Measurements from ENCODE around the gene ZNF662.

Gene ZNF662

GRCh38 chr3:42891042-42891441 lies 14.9 kb upstream of the ZNF662 start:
- Histone ChIP-seq H3K27ac (ENCODE audit: low read depth, low read length, severe bottlenecking) (no peak overlapping the region), H3K4me3 (ENCODE audit: extremely low read depth, insufficient read depth, low read length, poor library complexity, severe bottlenecking) (no peak overlapping the region), H3K4me1 (ENCODE audit: control insufficient read depth, insufficient read depth, low read length, poor library complexity, severe bottlenecking) (no peaks in the 10 kb centered on the region), H3K36me3 (ENCODE audit: control insufficient read depth, insufficient read depth, low read length) (no peaks in the 10 kb centered on the region), H3K9me3 (ENCODE audit: control insufficient read depth, low read length) (no peaks in the 10 kb centered on the region)
- WGBS, 2 experiments (ENCODE audit: insufficient coverage in 2 of 2) = 20% methylated on average over 1 of the region's 2 CpGs; no CpG with 5 or more reads in 1 of the 2 experiments

GRCh38 chr3:42892169-42892568 lies 13.8 kb upstream of the ZNF662 start:
- Histone ChIP-seq H3K36me3 (ENCODE audit: control insufficient read depth, insufficient read depth, low read length) (no peaks in the 10 kb centered on the region), H3K27ac (ENCODE audit: low read depth, low read length, severe bottlenecking) (no peak overlapping the region), H3K9me3 (ENCODE audit: control insufficient read depth, low read length) (no peaks in the 10 kb centered on the region), H3K4me1 (ENCODE audit: control insufficient read depth, insufficient read depth, low read length, poor library complexity, severe bottlenecking) (no peaks in the 10 kb centered on the region), H3K4me3 (ENCODE audit: extremely low read depth, insufficient read depth, low read length, poor library complexity, severe bottlenecking) (no peak overlapping the region)
- WGBS, 2 experiments (ENCODE audit: insufficient coverage in 2 of 2) = 89 to 100% methylated on average over 1 of the region's 1 CpG

GRCh38 chr3:42892807-42893206 lies 13.1 kb upstream of the ZNF662 start:
- no CpG with 5 or more reads among the region's 1 CpG for WGBS, 2 experiments (ENCODE audit: insufficient coverage in 2 of 2)
- H3K4me1 ChIP-seq (ENCODE audit: control insufficient read depth, insufficient read depth, low read length, poor library complexity, severe bottlenecking) = no peaks in the 10 kb centered on the region

GRCh38 chr3:42894698-42895579 lies 11.0 kb upstream of the ZNF662 start:
- Histone ChIP-seq H3K4me3 (ENCODE audit: extremely low read depth, insufficient read depth, low read length, poor library complexity, severe bottlenecking) (no peak overlapping the region), H3K9me3 (ENCODE audit: control insufficient read depth, low read length) (no peaks in the 10 kb centered on the region), H3K36me3 (ENCODE audit: control insufficient read depth, insufficient read depth, low read length) (no peaks in the 10 kb centered on the region), H3K27ac (ENCODE audit: low read depth, low read length, severe bottlenecking) (no peak overlapping the region), H3K4me1 (ENCODE audit: control insufficient read depth, insufficient read depth, low read length, poor library complexity, severe bottlenecking) (no peaks in the 10 kb centered on the region)
- 80 to 93% methylated on average over 2 of the region's 3 CpGs for WGBS, 2 experiments (ENCODE audit: insufficient coverage in 2 of 2)

More at GRCh38 chr3:42892807-42893206, 13.1 kb upstream of the ZNF662 start:
- no peaks in the 10 kb centered on the region for H3K36me3 ChIP-seq (ENCODE audit: control insufficient read depth, insufficient read depth, low read length)
- no peaks in the 10 kb centered on the region for H3K9me3 ChIP-seq (ENCODE audit: control insufficient read depth, low read length)
- no peak overlapping the region for H3K4me3 ChIP-seq (ENCODE audit: extremely low read depth, insufficient read depth, low read length, poor library complexity, severe bottlenecking)
- H3K27ac ChIP-seq (ENCODE audit: low read depth, low read length, severe bottlenecking) = no peak overlapping the region

- Histone ChIP-seq H3K4me3 (ENCODE audit: extremely low read depth, insufficient read depth, low read length, poor library complexity, severe bottlenecking) (no peak overlapping the region), H3K4me1 (ENCODE audit: control insufficient read depth, insufficient read depth, low read length, poor library complexity, severe bottlenecking) (no peaks in the 10 kb centered on the region), H3K36me3 (ENCODE audit: control insufficient read depth, insufficient read depth, low read length) (no peaks in the 10 kb centered on the region), H3K27ac (ENCODE audit: low read depth, low read length, severe bottlenecking) (no peak overlapping the region), H3K9me3 (ENCODE audit: control insufficient read depth, low read length) (no peaks in the 10 kb centered on the region)
These were observed 10.4 kb upstream of the ZNF662 start for GRCh38 chr3:42895580-42895868.

GRCh38 chr3:42898896-42899675 lies 6.9 kb upstream of the ZNF662 start:
- Histone ChIP-seq H3K9me3 (ENCODE audit: control insufficient read depth, low read length) (no peaks in the 10 kb centered on the region), H3K36me3 (ENCODE audit: control insufficient read depth, insufficient read depth, low read length) (no peaks in the 10 kb centered on the region), H3K4me1 (ENCODE audit: control insufficient read depth, insufficient read depth, low read length, poor library complexity, severe bottlenecking) (no peaks in the 10 kb centered on the region), H3K4me3 (ENCODE audit: extremely low read depth, insufficient read depth, low read length, poor library complexity, severe bottlenecking) (no peak overlapping the region), H3K27ac (ENCODE audit: low read depth, low read length, severe bottlenecking) (no peak overlapping the region)

- H3K4me3 ChIP-seq (ENCODE audit: extremely low read depth, insufficient read depth, low read length, poor library complexity, severe bottlenecking) = no peak overlapping the region
- H3K27ac ChIP-seq (ENCODE audit: low read depth, low read length, severe bottlenecking) = no peak overlapping the region
- 89 to 93% methylated on average over 5 to 8 of the region's 8 CpGs for WGBS, 2 experiments (ENCODE audit: insufficient coverage in 2 of 2)
- H3K9me3 ChIP-seq (ENCODE audit: control insufficient read depth, low read length) = no peaks in the 10 kb centered on the region
- no peaks in the 10 kb centered on the region for H3K4me1 ChIP-seq (ENCODE audit: control insufficient read depth, insufficient read depth, low read length, poor library complexity, severe bottlenecking)
- no peaks in the 10 kb centered on the region for H3K36me3 ChIP-seq (ENCODE audit: control insufficient read depth, insufficient read depth, low read length)
These were observed 5.5 kb upstream of the ZNF662 start for GRCh38 chr3:42900226-42901072.

- Histone ChIP-seq H3K9me3 (ENCODE audit: control insufficient read depth, low read length) (peaks cover 4% of the 10 kb centered on the region), H3K4me1 (ENCODE audit: control insufficient read depth, insufficient read depth, low read length, poor library complexity, severe bottlenecking) (no peaks in the 10 kb centered on the region), H3K36me3 (ENCODE audit: control insufficient read depth, insufficient read depth, low read length) (no peaks in the 10 kb centered on the region), H3K27ac (ENCODE audit: low read depth, low read length, severe bottlenecking) (no peak overlapping the region), H3K4me3 (ENCODE audit: extremely low read depth, insufficient read depth, low read length, poor library complexity, severe bottlenecking) (no peak overlapping the region)
- WGBS, 2 experiments (ENCODE audit: insufficient coverage in 2 of 2) = 95 to 96% methylated on average over 2 of the region's 3 CpGs
These were observed 4.9 kb upstream of the ZNF662 start for GRCh38 chr3:42901073-42901415.

- Histone ChIP-seq H3K4me1 (ENCODE audit: control insufficient read depth, insufficient read depth, low read length, poor library complexity, severe bottlenecking) (no peaks in the 10 kb centered on the region), H3K27ac (ENCODE audit: low read depth, low read length, severe bottlenecking) (no peak overlapping the region), H3K4me3 (ENCODE audit: extremely low read depth, insufficient read depth, low read length, poor library complexity, severe bottlenecking) (no peak overlapping the region), H3K9me3 (ENCODE audit: control insufficient read depth, low read length) (peaks cover 4% of the 10 kb centered on the region), H3K36me3 (ENCODE audit: control insufficient read depth, insufficient read depth, low read length) (no peaks in the 10 kb centered on the region)
- 100% methylated on average over 1 of the region's 2 CpGs; no CpG with 5 or more reads in 1 of the 2 experiments for WGBS, 2 experiments (ENCODE audit: insufficient coverage in 2 of 2)
These were observed 3.7 kb upstream of the ZNF662 start for GRCh38 chr3:42902257-42902656.

- peaks cover 4% of the 10 kb centered on the region for H3K9me3 ChIP-seq (ENCODE audit: control insufficient read depth, low read length)
- no peak overlapping the region for H3K4me3 ChIP-seq (ENCODE audit: extremely low read depth, insufficient read depth, low read length, poor library complexity, severe bottlenecking)
- WGBS, 2 experiments (ENCODE audit: insufficient coverage in 2 of 2) = 57 to 100% methylated on average over 1 of the region's 1 CpG
These were observed 1.9 kb upstream of the ZNF662 start for GRCh38 chr3:42904076-42904475.

More at GRCh38 chr3:42904076-42904475, 1.9 kb upstream of the ZNF662 start:
- H3K4me1 ChIP-seq (ENCODE audit: control insufficient read depth, insufficient read depth, low read length, poor library complexity, severe bottlenecking) = peaks cover 2% of the 10 kb centered on the region
- H3K36me3 ChIP-seq (ENCODE audit: control insufficient read depth, insufficient read depth, low read length) = no peaks in the 10 kb centered on the region
- H3K27ac ChIP-seq (ENCODE audit: low read depth, low read length, severe bottlenecking) = no peak overlapping the region
